ENCODE measurements around the gene SLC30A1.
"Not testable (repeated sequence)": the region's sequence is repeated elsewhere in the genome, so short reads cannot be mapped to it uniquely, and the experiment has no call there.

The SLC30A1 gene

GRCh38 chr1:211583011-211583992 lies 4.3 kb upstream of the SLC30A1 start:
- no peak for DNase-seq (ENCODE audit: low spot score)

- no peak for DNase-seq (ENCODE audit: low spot score)
Measured at GRCh38 chr1:211581526-211581925, 2.6 kb upstream of the SLC30A1 start.

GRCh38 chr1:211580303-211580687 lies 1.3 kb upstream of the SLC30A1 start:
- no peak for DNase-seq (ENCODE audit: low spot score)

GRCh38 chr1:211579440-211580302 lies 710 bp upstream of the SLC30A1 start:
- DNase-seq (ENCODE audit: low spot score), result peak; percentile 84

GRCh38 chr1:211577819-211578639 lies 932 bp downstream of the SLC30A1 start:
- DNase-seq (ENCODE audit: low spot score), result peak; percentile 74

GRCh38 chr1:211577277-211577818 lies 1.6 kb downstream of the SLC30A1 start:
- DNase-seq (ENCODE audit: low spot score), result no peak

GRCh38 chr1:211576717-211577116 lies 2.2 kb downstream of the SLC30A1 start:
- DNase-seq (ENCODE audit: low spot score), result no peak

GRCh38 chr1:211574705-211575104 lies 4.3 kb downstream of the SLC30A1 start:
- DNase-seq (ENCODE audit: low spot score), result no peak

GRCh38 chr1:211571998-211572397 lies 7.0 kb downstream of the SLC30A1 start:
- no peak for DNase-seq (ENCODE audit: low spot score)

GRCh38 chr1:211570378-211570777 lies 8.6 kb downstream of the SLC30A1 start:
- DNase-seq (ENCODE audit: low spot score), result not testable (repeated sequence)

- DNase-seq (ENCODE audit: low spot score), result no peak
Measured at GRCh38 chr1:211566431-211567025, 12.4 kb downstream of the SLC30A1 start.

GRCh38 chr1:211564084-211564483 lies 14.9 kb downstream of the SLC30A1 start:
- no peak for DNase-seq (ENCODE audit: low spot score)

- no peak for DNase-seq (ENCODE audit: low spot score)
Measured at GRCh38 chr1:211559222-211560010, 19.5 kb downstream of the SLC30A1 start.

- DNase-seq (ENCODE audit: low spot score), result no peak
Measured at GRCh38 chr1:211557894-211558625, 20.9 kb downstream of the SLC30A1 start.

- no peak for DNase-seq (ENCODE audit: low spot score)
Measured at GRCh38 chr1:211553549-211553948, 25.4 kb downstream of the SLC30A1 start.

GRCh38 chr1:211551638-211552460 lies 27.1 kb downstream of the SLC30A1 start:
- no peak for DNase-seq (ENCODE audit: low spot score)

- DNase-seq (ENCODE audit: low spot score), result no peak
Measured at GRCh38 chr1:211549092-211549711, 29.8 kb downstream of the SLC30A1 start.
